Adrenal gland (tissue), 5 donors: ENCODE results near the gene CRACR2A.

Source experiments
- CTCF ChIP-seq, 6 experiments: fragments of 450-650 bp in 4 of 6; fragments of 200-600 bp in 2 of 6; sonication (generic) in 1 of 6; IDR thresholded peaks; 1 replicate in 5 of 6; 2 replicates in 1 of 6; pipeline versions ENCODE4 v1.5.1 to v1.8.0; 2016 to 2021; ENCODE audit warnings: antibody characterized with exemption in 6 of 6, mild to moderate bottlenecking in 2 of 6, moderate library complexity in 1 of 6
- POLR2A ChIP-seq, 2 donors: fragments of 450-650 bp; IDR thresholded peaks; one replicate each; pipeline ENCODE4 v1.6.1; 2017; ENCODE audit warnings: antibody characterized with exemption in 2 of 2, mild to moderate bottlenecking in 2 of 2, moderate library complexity in 1 of 2
- donor health status: DM: no; HTN: no; CAD: no.

GRCh38 chr12:3671330-3672112, 81.4 kb downstream of the CRACR2A start:
- TF ChIP-seq CTCF (IDR thresholded peaks at IDR 0.05) (no peak), POLR2A (IDR thresholded peaks at IDR 0.05) (no peak)
